ENCODE data around the gene HDAC4. TPM values are rescaled to one million over a fixed set of nuclear protein-coding genes. Genes with fewer than 3 reads are reported as not detected.

The HDAC4 gene
- total RNA-seq, 2 donors from 2014 or later: 49.8 to 71.7 TPM

- Mint-ChIP-seq H3K9me3 (no peaks in the 10 kb centered on the region), H3K4me1 (ENCODE audit: low read depth) (peaks cover 24% of the 10 kb centered on the region), H3K4me3 (no peak overlapping the region), H3K27ac (no peak overlapping the region), H3K36me3 (ENCODE audit: insufficient read depth in 2 of 2) (peaks cover 2 to 7% of the 10 kb centered on the region in 2 donors), H3K27me3 (ENCODE audit: low read depth) (peaks cover 7% of the 10 kb centered on the region)
- ATAC-seq (replicated peaks in 1 of 2) (no peak), DNase-seq (no peak)
Measured at GRCh38 chr2:239309398-239310245, 91.2 kb downstream of the HDAC4 start.

GRCh38 chr2:239308661-239309397 is 92.0 kb downstream of the HDAC4 start:
- Mint-ChIP-seq H3K36me3 (ENCODE audit: insufficient read depth in 2 of 2) (peaks cover 0 to under 1% of the 10 kb centered on the region in 2 donors), H3K27me3 (ENCODE audit: low read depth) (peaks cover 7% of the 10 kb centered on the region), H3K9me3 (no peaks in the 10 kb centered on the region), H3K27ac (no peak overlapping the region), H3K4me1 (ENCODE audit: low read depth) (peaks cover 25% of the 10 kb centered on the region), H3K4me3 (no peak overlapping the region)
- no peak for DNase-seq
- ATAC-seq (replicated peaks in 1 of 2): no peak

- DNase-seq (no peak), ATAC-seq (replicated peaks in 1 of 2) (no peak)
- H3K4me3 Mint-ChIP-seq: no peak overlapping the region
- no peak overlapping the region for H3K27ac Mint-ChIP-seq
- no peaks in the 10 kb centered on the region for H3K9me3 Mint-ChIP-seq
- peaks cover 0 to 5% of the 10 kb centered on the region in 2 donors for H3K36me3 Mint-ChIP-seq (ENCODE audit: insufficient read depth in 2 of 2)
- H3K4me1 Mint-ChIP-seq (ENCODE audit: low read depth): peaks cover 31% of the 10 kb centered on the region
- peaks cover 14% of the 10 kb centered on the region for H3K27me3 Mint-ChIP-seq (ENCODE audit: low read depth)
Measured at GRCh38 chr2:239307921-239308613, 92.8 kb downstream of the HDAC4 start.

- no peak overlapping the region for H3K27ac Mint-ChIP-seq
- DNase-seq: no peak
- H3K27me3 Mint-ChIP-seq (ENCODE audit: low read depth): peaks cover 14% of the 10 kb centered on the region
- peaks cover 38% of the 10 kb centered on the region for H3K4me1 Mint-ChIP-seq (ENCODE audit: low read depth)
- H3K36me3 Mint-ChIP-seq (ENCODE audit: insufficient read depth in 2 of 2): peaks cover 0 to 5% of the 10 kb centered on the region in 2 donors
- ATAC-seq (replicated peaks in 1 of 2): no peak
- H3K9me3 Mint-ChIP-seq: no peaks in the 10 kb centered on the region
- H3K4me3 Mint-ChIP-seq: no peak overlapping the region
Measured at GRCh38 chr2:239307221-239307569, 93.6 kb downstream of the HDAC4 start.

GRCh38 chr2:239306274-239307220 is 94.3 kb downstream of the HDAC4 start:
- Mint-ChIP-seq H3K36me3 (ENCODE audit: insufficient read depth in 2 of 2) (peaks cover 0 to 5% of the 10 kb centered on the region in 2 donors), H3K4me3 (peak overlapping the region in 1 of 2 donors; percentile 59), H3K27ac (no peak overlapping the region), H3K9me3 (no peaks in the 10 kb centered on the region), H3K27me3 (ENCODE audit: low read depth) (peaks cover 14% of the 10 kb centered on the region), H3K4me1 (ENCODE audit: low read depth) (peaks cover 43% of the 10 kb centered on the region)
- DNase-seq (no peak), ATAC-seq (replicated peaks in 1 of 2) (no peak)

GRCh38 chr2:239305771-239306170 is 95.0 kb downstream of the HDAC4 start:
- Mint-ChIP-seq H3K36me3 (ENCODE audit: insufficient read depth in 2 of 2) (peaks cover 0 to 7% of the 10 kb centered on the region in 2 donors), H3K27ac (no peak overlapping the region), H3K4me1 (ENCODE audit: low read depth) (peaks cover 50% of the 10 kb centered on the region), H3K4me3 (no peak overlapping the region), H3K27me3 (ENCODE audit: low read depth) (peaks cover 14% of the 10 kb centered on the region), H3K9me3 (no peaks in the 10 kb centered on the region)
- ATAC-seq (replicated peaks in 1 of 2) (no peak), DNase-seq (no peak)

- ATAC-seq (replicated peaks in 1 of 2) (no peak), DNase-seq (no peak)
- Mint-ChIP-seq H3K4me3 (no peak overlapping the region), H3K27ac (no peak overlapping the region), H3K9me3 (no peaks in the 10 kb centered on the region), H3K27me3 (ENCODE audit: low read depth) (peaks cover 14% of the 10 kb centered on the region), H3K36me3 (ENCODE audit: insufficient read depth in 2 of 2) (peaks cover 0 to 7% of the 10 kb centered on the region in 2 donors), H3K4me1 (ENCODE audit: low read depth) (peaks cover 50% of the 10 kb centered on the region)
Measured at GRCh38 chr2:239305222-239305575, 95.6 kb downstream of the HDAC4 start.

- Mint-ChIP-seq H3K27ac (no peak overlapping the region), H3K4me1 (ENCODE audit: low read depth) (peaks cover 55% of the 10 kb centered on the region), H3K27me3 (ENCODE audit: low read depth) (peaks cover 14% of the 10 kb centered on the region), H3K4me3 (peak overlapping the region; percentile 32 to 73), H3K9me3 (no peaks in the 10 kb centered on the region), H3K36me3 (ENCODE audit: insufficient read depth in 2 of 2) (peaks cover 0 to 7% of the 10 kb centered on the region in 2 donors)
- DNase-seq: no peak
- peak in 1 of 2 donors; percentile 8 for ATAC-seq (replicated peaks in 1 of 2)
Measured at GRCh38 chr2:239304533-239305221, 96.1 kb downstream of the HDAC4 start.

GRCh38 chr2:239303711-239304532 is 96.9 kb downstream of the HDAC4 start:
- peak; percentile 49 to 59 for DNase-seq
- peaks cover 62% of the 10 kb centered on the region for H3K4me1 Mint-ChIP-seq (ENCODE audit: low read depth)

GRCh38 chr2:239302808-239303557 is 97.8 kb downstream of the HDAC4 start:
- no peak overlapping the region for H3K27ac Mint-ChIP-seq
- DNase-seq: no peak

More at GRCh38 chr2:239303711-239304532, 96.9 kb downstream of the HDAC4 start:
- Mint-ChIP-seq H3K27me3 (ENCODE audit: low read depth) (peaks cover 14% of the 10 kb centered on the region), H3K9me3 (no peaks in the 10 kb centered on the region), H3K36me3 (ENCODE audit: insufficient read depth in 2 of 2) (peaks cover 1 to 7% of the 10 kb centered on the region in 2 donors), H3K27ac (peak overlapping the region; percentile 84), H3K4me3 (peak overlapping the region; percentile 56 to 73)
- ATAC-seq (replicated peaks in 1 of 2): peak; percentile 90 to 94

More at GRCh38 chr2:239302808-239303557, 97.8 kb downstream of the HDAC4 start:
- peaks cover 72% of the 10 kb centered on the region for H3K4me1 Mint-ChIP-seq (ENCODE audit: low read depth)
- H3K36me3 Mint-ChIP-seq (ENCODE audit: insufficient read depth in 2 of 2): peaks cover 1 to 8% of the 10 kb centered on the region in 2 donors
- H3K4me3 Mint-ChIP-seq: peak overlapping the region in 1 of 2 donors; percentile 73
- no peaks in the 10 kb centered on the region for H3K9me3 Mint-ChIP-seq
- peaks cover 14% of the 10 kb centered on the region for H3K27me3 Mint-ChIP-seq (ENCODE audit: low read depth)
- ATAC-seq (replicated peaks in 1 of 2): no peak

Measured in activated T-cell treated with anti-CD3 and anti-CD28 coated beads, Interleukin-2, amount 50 U/mL, for 72 hours (primary cell).